Ishikawa (cell line): ENCODE measurements around the gene FAH.

ENCODE experiments used
- CEBPB ChIP-seq: IDR thresholded peaks from 2 replicates; pipeline ENCODE4 v1.6.1; 2012
- CREB1 ChIP-seq: IDR thresholded peaks from 2 replicates; pipeline ENCODE4 v1.6.1; 2012; ENCODE audit warnings: low read depth
- EGR1 ChIP-seq: IDR thresholded peaks from 2 replicates; pipeline ENCODE4 v1.6.1; 2012
- EP300 ChIP-seq: IDR thresholded peaks from 2 replicates; pipeline ENCODE4 v1.6.1; 2012; ENCODE audit warnings: borderline replicate concordance
- FOXM1 ChIP-seq: IDR thresholded peaks from 2 replicates; pipeline ENCODE4 v1.6.1; 2012; ENCODE audit warnings: low read depth, borderline replicate concordance
- MAX ChIP-seq: IDR thresholded peaks from 2 replicates; pipeline ENCODE4 v1.6.1; 2012
- NFIC ChIP-seq: IDR thresholded peaks from 2 replicates; pipeline ENCODE4 v1.6.1; 2012
- RAD21 ChIP-seq: IDR thresholded peaks from 2 replicates; pipeline ENCODE4 v1.6.1; 2012; ENCODE audit warnings: low read depth
- TAF1 ChIP-seq: IDR thresholded peaks from 2 replicates; pipeline ENCODE4 v1.6.1; 2012; ENCODE audit warnings: low read depth, mild to moderate bottlenecking
- TCF12 ChIP-seq: IDR thresholded peaks from 2 replicates; pipeline ENCODE4 v1.6.1; 2012; ENCODE audit warnings: low read depth
- TEAD4 ChIP-seq: IDR thresholded peaks from 2 replicates; pipeline ENCODE4 v1.6.1; 2012
- USF1 ChIP-seq: IDR thresholded peaks from 2 replicates; pipeline ENCODE4 v1.6.1; 2012
- YY1 ChIP-seq: IDR thresholded peaks from 2 replicates; pipeline ENCODE4 v1.6.1; 2012; ENCODE audit warnings: low read depth
- ZBTB7A ChIP-seq: IDR thresholded peaks from 2 replicates; pipeline ENCODE4 v1.6.1; 2012; ENCODE audit warnings: low read depth
- TF ChIP-seq, protein P1 (sequence below): IDR thresholded peaks from 2 replicates; pipeline ENCODE4 v1.6.1; 2012; ENCODE audit warnings: low read depth, mild to moderate bottlenecking

FAH gene

GRCh38 chr15:80159811-80160569 lies 7.2 kb downstream of the FAH start:
- TF ChIP-seq, protein P1, sequence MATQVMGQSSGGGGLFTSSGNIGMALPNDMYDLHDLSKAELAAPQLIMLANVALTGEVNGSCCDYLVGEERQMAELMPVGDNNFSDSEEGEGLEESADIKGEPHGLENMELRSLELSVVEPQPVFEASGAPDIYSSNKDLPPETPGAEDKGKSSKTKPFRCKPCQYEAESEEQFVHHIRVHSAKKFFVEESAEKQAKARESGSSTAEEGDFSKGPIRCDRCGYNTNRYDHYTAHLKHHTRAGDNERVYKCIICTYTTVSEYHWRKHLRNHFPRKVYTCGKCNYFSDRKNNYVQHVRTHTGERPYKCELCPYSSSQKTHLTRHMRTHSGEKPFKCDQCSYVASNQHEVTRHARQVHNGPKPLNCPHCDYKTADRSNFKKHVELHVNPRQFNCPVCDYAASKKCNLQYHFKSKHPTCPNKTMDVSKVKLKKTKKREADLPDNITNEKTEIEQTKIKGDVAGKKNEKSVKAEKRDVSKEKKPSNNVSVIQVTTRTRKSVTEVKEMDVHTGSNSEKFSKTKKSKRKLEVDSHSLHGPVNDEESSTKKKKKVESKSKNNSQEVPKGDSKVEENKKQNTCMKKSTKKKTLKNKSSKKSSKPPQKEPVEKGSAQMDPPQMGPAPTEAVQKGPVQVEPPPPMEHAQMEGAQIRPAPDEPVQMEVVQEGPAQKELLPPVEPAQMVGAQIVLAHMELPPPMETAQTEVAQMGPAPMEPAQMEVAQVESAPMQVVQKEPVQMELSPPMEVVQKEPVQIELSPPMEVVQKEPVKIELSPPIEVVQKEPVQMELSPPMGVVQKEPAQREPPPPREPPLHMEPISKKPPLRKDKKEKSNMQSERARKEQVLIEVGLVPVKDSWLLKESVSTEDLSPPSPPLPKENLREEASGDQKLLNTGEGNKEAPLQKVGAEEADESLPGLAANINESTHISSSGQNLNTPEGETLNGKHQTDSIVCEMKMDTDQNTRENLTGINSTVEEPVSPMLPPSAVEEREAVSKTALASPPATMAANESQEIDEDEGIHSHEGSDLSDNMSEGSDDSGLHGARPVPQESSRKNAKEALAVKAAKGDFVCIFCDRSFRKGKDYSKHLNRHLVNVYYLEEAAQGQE, result no peak
- TF ChIP-seq FOXM1, result no peak
- TF ChIP-seq CREB1, result no peak
- no peak for TF ChIP-seq ZBTB7A
- no peak for TF ChIP-seq NFIC

GRCh38 chr15:80160570-80161156 lies 7.9 kb downstream of the FAH start:
- TF ChIP-seq TAF1 (no peak), ZBTB7A (no peak), YY1 (no peak), RAD21 (no peak), USF1 (no peak), TCF12 (no peak), EGR1 (no peak), TEAD4 (no peak), CEBPB (no peak), CREB1 (no peak)
- TF ChIP-seq, protein P1, result no peak

GRCh38 chr15:80161468-80162016 lies 8.7 kb downstream of the FAH start:
- no peak for TF ChIP-seq CEBPB
- no peak for TF ChIP-seq FOXM1
- TF ChIP-seq USF1, result no peak
- no peak for TF ChIP-seq NFIC
- no peak for TF ChIP-seq CREB1
- no peak for TF ChIP-seq RAD21
- no peak for TF ChIP-seq MAX
- TF ChIP-seq EP300, result no peak
- TF ChIP-seq TCF12, result no peak
- no peak for TF ChIP-seq TAF1
- TF ChIP-seq EGR1, result no peak
- TF ChIP-seq TEAD4, result no peak
- TF ChIP-seq, protein P1, result no peak
- TF ChIP-seq ZBTB7A, result no peak
- TF ChIP-seq YY1, result no peak

DNA sequence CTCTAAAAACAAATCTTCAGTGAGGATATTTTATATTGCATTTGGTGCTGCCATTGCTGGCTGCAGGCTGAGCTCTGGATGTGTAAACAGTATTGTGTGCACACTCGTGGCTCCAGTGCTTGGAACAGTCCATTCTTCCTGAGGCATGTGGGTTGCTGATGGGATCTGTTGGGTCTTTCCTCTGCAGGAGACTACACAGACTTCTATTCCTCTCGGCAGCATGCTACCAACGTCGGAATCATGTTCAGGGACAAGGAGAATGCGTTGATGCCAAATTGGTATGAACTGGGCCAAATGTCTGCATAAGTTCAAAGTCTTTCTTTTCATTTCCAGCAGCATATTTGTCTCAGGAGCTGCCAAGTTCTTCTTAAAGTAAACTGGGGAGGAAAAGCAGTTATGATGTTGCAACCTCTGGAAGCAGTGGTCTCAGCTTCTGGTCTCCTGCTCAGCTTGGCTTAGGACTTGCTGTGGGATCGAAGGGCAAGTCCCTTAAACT lies 9.3 kb downstream of the FAH start:
- no peak for TF ChIP-seq EGR1
- no peak for TF ChIP-seq TEAD4
- TF ChIP-seq, protein P1, result no peak
- TF ChIP-seq CREB1, result no peak
